Thyroid gland (tissue), 4 donors: ENCODE results near the gene RNGTT. TPM values are rescaled to one million over a fixed set of nuclear protein-coding genes. Genes with fewer than 3 reads are reported as not detected.

Experiments used
- DNase-seq, 2 donors: peaks; one replicate each; pipeline ENCODE4 v3.0.0-alpha.2; 2019
- H3K27ac ChIP-seq, 3 donors: fragments of 200-600 bp; sonication (generic); 1 replicate in 2 of 3; 2 replicates in 1 of 3; pipeline ENCODE4 v1.5.1; 2016 to 2019; ENCODE audit warnings: mild to moderate bottlenecking in 1 of 3, moderate library complexity in 1 of 3
- H3K27me3 ChIP-seq: fragments of 200-600 bp; sonication (generic); one replicate; pipeline ENCODE4 v1.5.1; 2019
- H3K36me3 ChIP-seq, 2 donors: fragments of 200-600 bp; sonication (generic); one replicate each; pipeline ENCODE4 v1.5.1; 2016 to 2019
- H3K4me1 ChIP-seq, 2 donors: fragments of 200-600 bp; sonication (generic); one replicate each; pipeline ENCODE4 v1.5.1; 2017 to 2019
- H3K4me3 ChIP-seq, 3 donors: fragments of 200-600 bp; sonication (generic); replicated peaks in 1 of 3; 1 replicate in 2 of 3; 2 replicates in 1 of 3; pipeline ENCODE4 v1.5.1; 2016; ENCODE audit warnings: mild to moderate bottlenecking in 1 of 3
- H3K9me3 ChIP-seq: fragments of 200-600 bp; sonication (generic); one replicate; pipeline ENCODE4 v1.5.1; 2017
- CTCF ChIP-seq, 6 experiments: fragments of 200-600 bp in 3 of 6; fragments of 450-650 bp in 3 of 6; sonication (generic) in 3 of 6; IDR thresholded peaks; one replicate each; pipeline ENCODE4 v1.5.1; 2016 to 2019; ENCODE audit warnings: antibody characterized with exemption in 6 of 6, mild to moderate bottlenecking in 2 of 6, inconsistent platforms in 1 of 6, moderate library complexity in 1 of 6
- POLR2A ChIP-seq, 2 donors: fragments of 450-650 bp; IDR thresholded peaks; one replicate each; pipeline ENCODE4 v1.6.1; 2017; ENCODE audit warnings: antibody characterized with exemption in 2 of 2, mild to moderate bottlenecking in 2 of 2, moderate library complexity in 1 of 2
- WGBS, 2 donors: methylation state at CpG; one replicate each; pipeline ENCODE4 v1.1.5; 2017; 5-methylcytosine and 5-hydroxymethylcytosine counted together
- intact Hi-C: fragments of 100-400 bp; cut with DNase I; formaldehyde crosslinking; loops from one replicate; pipeline ENCODE4 v1.15.1; 2023
- total RNA-seq, 4 donors: library from RNA; depleted of rRNA; stranded (reverse); fragments of >200 nt; gene quantifications; one replicate each; pipeline ENCODE4 v1.2.3, GENCODE V29; 2016

The RNGTT gene
- total RNA-seq, 4 donors from 2014 or later: 19.1 to 31.4 (median 24.8) TPM

- intact Hi-C loops: no loop called here
- H3K36me3 ChIP-seq: no peaks in the 10 kb centered on the region
- DNase-seq: no peak
- WGBS, 2 donors: 59 to 69% methylated on average over 4 of the region's 4 CpGs
- TF ChIP-seq POLR2A (IDR thresholded peaks at IDR 0.05) (no peak), CTCF (IDR thresholded peaks at IDR 0.05) (no peak)
- H3K4me1 ChIP-seq: no peaks in the 10 kb centered on the region
- H3K27me3 ChIP-seq: no peaks in the 10 kb centered on the region
- H3K9me3 ChIP-seq: no peaks in the 10 kb centered on the region
- H3K27ac ChIP-seq: no peak overlapping the region
- H3K4me3 ChIP-seq: no peak overlapping the region
These were observed 331.6 kb downstream of the RNGTT start for GRCh38 chr6:88631830-88632229.

DNA sequence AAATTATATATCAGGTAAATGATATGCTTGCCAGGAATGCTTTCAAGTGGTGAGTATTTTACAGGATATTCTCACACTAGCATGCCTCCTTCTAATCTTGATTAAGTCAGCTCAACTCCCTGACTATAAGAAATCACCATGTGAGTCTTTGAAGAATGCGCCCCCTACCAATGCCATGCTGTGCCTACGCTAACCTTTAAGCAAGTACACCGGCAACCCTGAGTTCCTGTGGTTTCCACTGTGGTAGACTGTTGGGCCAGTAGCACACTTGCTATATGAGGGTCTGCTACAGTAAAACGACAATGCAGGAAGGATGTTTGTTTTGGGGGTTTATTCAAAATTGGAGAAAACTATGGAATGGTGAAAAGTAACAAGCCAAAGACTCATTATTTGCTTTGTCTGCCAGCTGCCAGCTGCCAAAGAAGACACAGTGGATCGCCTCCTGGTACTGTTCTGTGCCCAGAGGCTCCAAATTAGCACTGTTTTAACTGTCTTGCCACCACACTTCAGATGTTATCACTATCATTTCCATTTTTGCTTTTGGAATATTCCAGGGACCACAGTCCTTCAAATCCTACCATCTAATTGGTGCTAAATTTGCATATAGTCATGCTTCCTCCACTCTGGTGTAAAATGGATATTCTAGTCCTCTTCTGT lies 333.5 kb downstream of the RNGTT start:
- Histone ChIP-seq H3K27me3 (no peaks in the 10 kb centered on the region), H3K9me3 (no peaks in the 10 kb centered on the region), H3K27ac (no peak overlapping the region), H3K36me3 (no peaks in the 10 kb centered on the region), H3K4me3 (no peak overlapping the region), H3K4me1 (no peaks in the 10 kb centered on the region)
- WGBS, 2 donors: 79 to 88% methylated on average over 5 of the region's 5 CpGs
- intact Hi-C loops: no loop called here
- no peak for DNase-seq
- TF ChIP-seq CTCF (IDR thresholded peaks at IDR 0.05) (no peak), POLR2A (IDR thresholded peaks at IDR 0.05) (no peak)

DNA sequence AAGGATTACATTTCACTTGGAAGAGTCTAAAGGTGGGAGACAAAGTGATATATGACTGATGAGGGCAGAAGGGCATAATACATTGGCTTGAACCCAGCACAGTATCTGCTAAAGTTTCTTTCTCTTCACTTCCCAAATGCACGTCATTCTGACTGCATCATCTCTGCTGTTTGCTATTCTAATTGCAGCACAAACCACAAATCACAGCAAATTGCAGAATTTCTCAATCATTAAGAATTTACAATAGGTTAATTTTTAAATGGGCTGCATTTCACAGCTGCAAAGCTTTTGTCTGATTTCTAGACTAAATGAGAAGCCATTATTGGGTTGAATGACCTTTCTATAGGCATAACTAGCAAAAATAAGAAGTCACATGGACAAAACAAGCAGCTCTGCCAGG lies 337.0 kb downstream of the RNGTT start:
- TF ChIP-seq CTCF (IDR thresholded peaks at IDR 0.05): no peak
- TF ChIP-seq POLR2A (IDR thresholded peaks at IDR 0.05): no peak
- Histone ChIP-seq H3K4me3 (no peak overlapping the region), H3K4me1 (no peaks in the 10 kb centered on the region), H3K36me3 (no peaks in the 10 kb centered on the region), H3K27ac (no peak overlapping the region), H3K27me3 (no peaks in the 10 kb centered on the region), H3K9me3 (no peaks in the 10 kb centered on the region)
- 85 to 94% methylated on average over 1 of the region's 1 CpG for WGBS, 2 donors
- intact Hi-C loops: no loop called here
- DNase-seq: no peak

DNA sequence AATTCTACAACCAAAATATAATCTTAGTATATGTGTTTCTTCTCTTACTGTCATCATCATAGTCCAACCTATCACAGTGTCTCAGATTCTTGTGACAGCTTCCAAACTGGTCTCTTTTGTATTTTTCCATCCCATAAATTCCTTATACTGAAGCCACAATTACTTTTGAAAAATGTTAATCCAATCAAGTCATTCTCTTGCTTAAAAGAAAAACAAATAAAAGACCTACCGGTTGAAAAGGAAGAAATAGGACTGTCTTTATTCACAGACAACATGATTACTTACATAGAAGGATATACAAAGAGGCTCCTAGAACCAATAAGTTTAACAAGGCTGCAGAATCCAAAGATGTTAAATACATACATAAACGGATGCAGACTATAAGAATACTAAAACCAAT lies 339.9 kb downstream of the RNGTT start:
- Histone ChIP-seq H3K4me1 (no peaks in the 10 kb centered on the region), H3K27me3 (no peaks in the 10 kb centered on the region), H3K27ac (no peak overlapping the region), H3K4me3 (no peak overlapping the region), H3K36me3 (no peaks in the 10 kb centered on the region), H3K9me3 (no peaks in the 10 kb centered on the region)
- intact Hi-C loops: no loop called here
- DNase-seq: no peak
- TF ChIP-seq POLR2A (IDR thresholded peaks at IDR 0.05) (no peak), CTCF (IDR thresholded peaks at IDR 0.05) (no peak)
- WGBS, 2 donors: 94 to 96% methylated on average over 2 of the region's 2 CpGs

DNA sequence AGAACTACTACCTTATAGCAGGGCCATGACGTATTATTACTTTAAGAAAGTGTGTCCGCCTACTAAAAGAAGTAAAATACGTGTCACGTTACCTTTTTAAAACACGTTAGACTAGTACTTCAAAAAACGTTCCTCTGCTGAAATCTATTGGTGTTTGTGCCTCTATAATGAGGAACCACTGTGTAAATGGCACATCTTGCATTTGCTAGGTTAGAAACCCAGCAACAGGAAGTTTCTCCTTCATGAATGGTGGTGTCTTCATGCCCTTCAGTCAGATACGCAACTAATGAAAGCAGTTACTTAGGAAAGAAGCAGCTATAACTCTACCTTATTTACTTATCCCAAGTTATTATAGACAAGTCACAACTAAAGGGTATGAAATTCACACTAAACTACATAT lies 343.5 kb downstream of the RNGTT start:
- intact Hi-C loops: no loop called here
- H3K4me3 ChIP-seq: no peak overlapping the region
- no peaks in the 10 kb centered on the region for H3K4me1 ChIP-seq
- no peaks in the 10 kb centered on the region for H3K9me3 ChIP-seq
- 94 to 96% methylated on average over 7 of the region's 7 CpGs for WGBS, 2 donors
- H3K27ac ChIP-seq: no peak overlapping the region
- no peaks in the 10 kb centered on the region for H3K27me3 ChIP-seq
- no peak for DNase-seq
- H3K36me3 ChIP-seq: no peaks in the 10 kb centered on the region
- no peak for TF ChIP-seq POLR2A (IDR thresholded peaks at IDR 0.05)
- no peak for TF ChIP-seq CTCF (IDR thresholded peaks at IDR 0.05)
